Neural cell (in vitro differentiated cells): Measurements from ENCODE around the gene FARP1. TPM values are rescaled to one million over a fixed set of nuclear protein-coding genes. Genes with fewer than 3 reads are reported as not detected.

ENCODE experiments used
- H2AFZ ChIP-seq: fragments of 200-600, 300-800 bp; sonication (generic), shearing (Covaris generic); 2 replicates; pipeline ENCODE4 v1.6.0; 2014; ENCODE audit warnings: low read depth, mild to moderate bottlenecking, antibody characterized with exemption, low read length, moderate library complexity
- H3F3A ChIP-seq: fragments of 200-600 bp; shearing (Covaris generic); 2 replicates; pipeline ENCODE4 v1.6.1; 2016; ENCODE audit warnings: mild to moderate bottlenecking, moderate library complexity, mixed read lengths, antibody characterized with exemption, low read length; ENCODE audit not compliant: insufficient read depth, poor library complexity, severe bottlenecking
- H3K27ac ChIP-seq: fragments of 200-600, 300-800 bp; sonication (generic), shearing (Covaris generic); 2 replicates; pipeline ENCODE4 v1.5.1; 2014; ENCODE audit warnings: mild to moderate bottlenecking, low read length, moderate library complexity
- H3K27me3 ChIP-seq: fragments of 300-800, 200-600 bp; sonication (generic), shearing (Covaris generic); 2 replicates; pipeline ENCODE4 v1.6.0; 2014; ENCODE audit warnings: mild to moderate bottlenecking, low read depth, low read length, moderate library complexity; ENCODE audit not compliant: insufficient read depth
- H3K36me3 ChIP-seq: fragments of 300-800, 200-600 bp; sonication (generic), shearing (Covaris generic); 2 replicates; pipeline ENCODE4 v1.5.1; 2014; ENCODE audit warnings: mild to moderate bottlenecking, antibody characterized with exemption, low read length, moderate library complexity; ENCODE audit not compliant: insufficient read depth
- H3K4me2 ChIP-seq: fragments of 300-800, 200-600 bp; sonication (generic), shearing (Covaris generic); 2 replicates; pipeline ENCODE4 v1.6.0; 2014; ENCODE audit warnings: mild to moderate bottlenecking, low read length
- H3K4me3 ChIP-seq: fragments of 300-800, 200-600 bp; sonication (generic), shearing (Covaris generic); 2 replicates; pipeline ENCODE4 v1.5.1; 2014; ENCODE audit warnings: mild to moderate bottlenecking, low read length, moderate library complexity
- H3K79me2 ChIP-seq: fragments of 200-600 bp; shearing (Covaris generic); replicated peaks from 2 replicates; pipeline ENCODE4 v1.6.0; 2014; ENCODE audit warnings: mild to moderate bottlenecking, low read length, moderate library complexity; ENCODE audit not compliant: insufficient read depth
- H3K9ac ChIP-seq: fragments of 300-800, 200-600 bp; sonication (generic), shearing (Covaris generic); 2 replicates; pipeline ENCODE4 v1.6.1; 2016; ENCODE audit warnings: mild to moderate bottlenecking, low read length, mixed read lengths
- H3K9me2 ChIP-seq: fragments of 200-600 bp; shearing (Covaris generic); 2 replicates; pipeline ENCODE4 v1.6.1; 2016; ENCODE audit warnings: mild to moderate bottlenecking, low read length, mixed read lengths; ENCODE audit not compliant: insufficient read depth
- H3K9me3 ChIP-seq: fragments of 200-600, 300-800 bp; sonication (generic), shearing (Covaris generic); 2 replicates; pipeline ENCODE4 v1.6.1; 2016; ENCODE audit warnings: mild to moderate bottlenecking, mixed run types, low read length, moderate library complexity, mixed read lengths
- H4K20me1 ChIP-seq: fragments of 200-600 bp; shearing (Covaris generic); 2 replicates; pipeline ENCODE4 v1.6.1; 2016; ENCODE audit warnings: mild to moderate bottlenecking, mixed run types; ENCODE audit not compliant: insufficient read depth
- EP300 ChIP-seq: fragments of 450-650 bp; conservative IDR thresholded peaks from 2 replicates; pipeline ENCODE4 v1.6.1; 2014; ENCODE audit warnings: antibody characterized with exemption, mild to moderate bottlenecking, moderate library complexity; ENCODE audit not compliant: poor library complexity, severe bottlenecking
- EZH2 ChIP-seq: fragments of 200-600, 300-800 bp; shearing (Covaris generic), sonication (generic); IDR thresholded peaks from 2 replicates; pipeline ENCODE4 v1.6.1; 2014; ENCODE audit warnings: antibody characterized with exemption, low read length, borderline replicate concordance, mild to moderate bottlenecking; ENCODE audit not compliant: insufficient read depth, poor library complexity, severe bottlenecking
- MXI1 ChIP-seq: fragments of 450-650 bp; conservative IDR thresholded peaks from 2 replicates; pipeline ENCODE4 v1.6.1; 2014; ENCODE audit warnings: antibody characterized with exemption, mild to moderate bottlenecking; ENCODE audit not compliant: poor library complexity, severe bottlenecking
- POLR2AphosphoS5 ChIP-seq: IDR thresholded peaks from 2 replicates; pipeline ENCODE4 v1.6.1; 2012
- RAD21 ChIP-seq: fragments of 450-650 bp; conservative IDR thresholded peaks from 2 replicates; pipeline ENCODE4 v1.6.1; 2014; ENCODE audit warnings: antibody characterized with exemption, mild to moderate bottlenecking, moderate library complexity
- SMC3 ChIP-seq: fragments of 450-650 bp; conservative IDR thresholded peaks from 2 replicates; pipeline ENCODE4 v1.6.1; 2014; ENCODE audit warnings: antibody characterized with exemption, mild to moderate bottlenecking, moderate library complexity; ENCODE audit not compliant: poor library complexity
- TAF1 ChIP-seq: IDR thresholded peaks from 2 replicates; pipeline ENCODE4 v1.6.1; 2012; ENCODE audit warnings: low read depth
- polyA plus RNA-seq: library from polyadenylated mRNA; depleted of rRNA; stranded (reverse); fragments of >200 nt; gene quantifications from 2 replicates; pipeline ENCODE4 v1.2.3, GENCODE V29; 2014
- TF ChIP-seq, protein P1 (sequence below): IDR thresholded peaks from 2 replicates; pipeline ENCODE4 v1.6.1; 2012; ENCODE audit warnings: borderline replicate concordance
- TF ChIP-seq, protein P2 (sequence below): fragments of 450-650 bp; IDR thresholded peaks from 2 replicates; pipeline ENCODE4 v1.5.1; 2014; ENCODE audit warnings: antibody characterized with exemption, mild to moderate bottlenecking, moderate library complexity; ENCODE audit not compliant: poor library complexity, severe bottlenecking

FARP1 gene
- polyA plus RNA-seq, 1 donor from 2014 or later: 19.7 TPM

DNA sequence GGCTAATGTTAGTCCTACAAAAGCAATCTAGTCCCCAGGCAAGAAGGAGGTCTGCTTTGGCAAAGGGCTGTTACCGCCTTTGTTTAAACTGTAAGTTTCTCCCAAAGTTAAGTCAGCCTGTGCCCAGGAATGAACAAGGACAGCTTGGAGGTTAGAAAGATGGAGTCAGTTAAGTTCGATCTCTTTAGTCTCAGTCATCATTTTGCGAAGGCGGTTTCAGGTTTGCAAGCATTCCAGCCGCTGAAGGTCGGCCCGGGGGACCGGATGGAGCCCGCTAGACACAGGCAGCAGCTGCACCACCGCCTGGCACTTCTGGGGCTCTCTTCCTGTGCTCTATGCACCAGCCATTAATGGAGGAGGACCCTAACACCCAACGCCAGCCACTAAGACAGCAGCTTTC is 342.7 kb downstream of the FARP1 start:
- no peak overlapping the region for H3K27ac ChIP-seq
- no peak overlapping the region for H2AFZ ChIP-seq
- H4K20me1 ChIP-seq: no peaks in the 10 kb centered on the region
- no peaks in the 10 kb centered on the region for H3K27me3 ChIP-seq
- TF ChIP-seq EZH2 (no peak), POLR2AphosphoS5 (no peak), SMC3 (no peak), RAD21 (no peak), TAF1 (no peak), MXI1 (no peak), EP300 (no peak)
- TF ChIP-seq, protein P1, sequence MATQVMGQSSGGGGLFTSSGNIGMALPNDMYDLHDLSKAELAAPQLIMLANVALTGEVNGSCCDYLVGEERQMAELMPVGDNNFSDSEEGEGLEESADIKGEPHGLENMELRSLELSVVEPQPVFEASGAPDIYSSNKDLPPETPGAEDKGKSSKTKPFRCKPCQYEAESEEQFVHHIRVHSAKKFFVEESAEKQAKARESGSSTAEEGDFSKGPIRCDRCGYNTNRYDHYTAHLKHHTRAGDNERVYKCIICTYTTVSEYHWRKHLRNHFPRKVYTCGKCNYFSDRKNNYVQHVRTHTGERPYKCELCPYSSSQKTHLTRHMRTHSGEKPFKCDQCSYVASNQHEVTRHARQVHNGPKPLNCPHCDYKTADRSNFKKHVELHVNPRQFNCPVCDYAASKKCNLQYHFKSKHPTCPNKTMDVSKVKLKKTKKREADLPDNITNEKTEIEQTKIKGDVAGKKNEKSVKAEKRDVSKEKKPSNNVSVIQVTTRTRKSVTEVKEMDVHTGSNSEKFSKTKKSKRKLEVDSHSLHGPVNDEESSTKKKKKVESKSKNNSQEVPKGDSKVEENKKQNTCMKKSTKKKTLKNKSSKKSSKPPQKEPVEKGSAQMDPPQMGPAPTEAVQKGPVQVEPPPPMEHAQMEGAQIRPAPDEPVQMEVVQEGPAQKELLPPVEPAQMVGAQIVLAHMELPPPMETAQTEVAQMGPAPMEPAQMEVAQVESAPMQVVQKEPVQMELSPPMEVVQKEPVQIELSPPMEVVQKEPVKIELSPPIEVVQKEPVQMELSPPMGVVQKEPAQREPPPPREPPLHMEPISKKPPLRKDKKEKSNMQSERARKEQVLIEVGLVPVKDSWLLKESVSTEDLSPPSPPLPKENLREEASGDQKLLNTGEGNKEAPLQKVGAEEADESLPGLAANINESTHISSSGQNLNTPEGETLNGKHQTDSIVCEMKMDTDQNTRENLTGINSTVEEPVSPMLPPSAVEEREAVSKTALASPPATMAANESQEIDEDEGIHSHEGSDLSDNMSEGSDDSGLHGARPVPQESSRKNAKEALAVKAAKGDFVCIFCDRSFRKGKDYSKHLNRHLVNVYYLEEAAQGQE: no peak
- TF ChIP-seq, protein P2, sequence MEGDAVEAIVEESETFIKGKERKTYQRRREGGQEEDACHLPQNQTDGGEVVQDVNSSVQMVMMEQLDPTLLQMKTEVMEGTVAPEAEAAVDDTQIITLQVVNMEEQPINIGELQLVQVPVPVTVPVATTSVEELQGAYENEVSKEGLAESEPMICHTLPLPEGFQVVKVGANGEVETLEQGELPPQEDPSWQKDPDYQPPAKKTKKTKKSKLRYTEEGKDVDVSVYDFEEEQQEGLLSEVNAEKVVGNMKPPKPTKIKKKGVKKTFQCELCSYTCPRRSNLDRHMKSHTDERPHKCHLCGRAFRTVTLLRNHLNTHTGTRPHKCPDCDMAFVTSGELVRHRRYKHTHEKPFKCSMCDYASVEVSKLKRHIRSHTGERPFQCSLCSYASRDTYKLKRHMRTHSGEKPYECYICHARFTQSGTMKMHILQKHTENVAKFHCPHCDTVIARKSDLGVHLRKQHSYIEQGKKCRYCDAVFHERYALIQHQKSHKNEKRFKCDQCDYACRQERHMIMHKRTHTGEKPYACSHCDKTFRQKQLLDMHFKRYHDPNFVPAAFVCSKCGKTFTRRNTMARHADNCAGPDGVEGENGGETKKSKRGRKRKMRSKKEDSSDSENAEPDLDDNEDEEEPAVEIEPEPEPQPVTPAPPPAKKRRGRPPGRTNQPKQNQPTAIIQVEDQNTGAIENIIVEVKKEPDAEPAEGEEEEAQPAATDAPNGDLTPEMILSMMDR: no peak
- no peak overlapping the region for H3K4me2 ChIP-seq
- no peak overlapping the region for H3K4me3 ChIP-seq
- H3K36me3 ChIP-seq: no peaks in the 10 kb centered on the region
- peaks cover 8% of the 10 kb centered on the region for H3K79me2 ChIP-seq
- H3K9me2 ChIP-seq: no peaks in the 10 kb centered on the region
- H3K9me3 ChIP-seq: no peaks in the 10 kb centered on the region
- no peaks in the 10 kb centered on the region for H3F3A ChIP-seq
- no peak overlapping the region for H3K9ac ChIP-seq

DNA sequence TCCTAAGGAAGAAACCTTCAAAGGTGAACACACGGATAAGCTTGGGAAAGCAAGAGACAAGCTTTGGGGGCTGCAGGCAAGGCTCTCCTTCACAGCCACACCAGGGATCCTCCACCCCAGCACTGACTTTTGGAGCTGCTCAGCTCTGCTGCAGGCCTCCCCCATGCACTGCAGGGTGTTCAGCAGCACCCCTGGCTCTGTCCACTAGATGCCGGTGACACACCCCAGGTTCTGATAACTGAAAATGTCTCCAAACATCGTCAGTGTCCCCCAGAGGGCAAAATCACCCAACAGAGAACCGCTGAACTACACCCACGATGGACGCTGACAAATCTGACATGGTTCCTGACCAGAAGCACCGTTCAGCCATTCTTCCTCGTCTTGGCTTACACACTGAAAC is 343.5 kb downstream of the FARP1 start:
- no peak overlapping the region for H2AFZ ChIP-seq
- H3K4me2 ChIP-seq: no peak overlapping the region
- peaks cover 8% of the 10 kb centered on the region for H3K79me2 ChIP-seq
- H3K27me3 ChIP-seq: no peaks in the 10 kb centered on the region
- H3K9ac ChIP-seq: no peak overlapping the region
- no peak overlapping the region for H3K27ac ChIP-seq
- H3K36me3 ChIP-seq: no peaks in the 10 kb centered on the region
- no peaks in the 10 kb centered on the region for H3F3A ChIP-seq
- no peak overlapping the region for H3K4me3 ChIP-seq
- TF ChIP-seq POLR2AphosphoS5 (no peak), MXI1 (no peak), EP300 (no peak), TAF1 (no peak), SMC3 (no peak), RAD21 (no peak), EZH2 (no peak)
- TF ChIP-seq, protein P2: no peak
- H3K9me3 ChIP-seq: no peaks in the 10 kb centered on the region
- H4K20me1 ChIP-seq: no peaks in the 10 kb centered on the region
- H3K9me2 ChIP-seq: no peaks in the 10 kb centered on the region
